Aorta (tissue), 5 donors: ENCODE results near the gene GBP4. TPM values are rescaled to one million over a fixed set of nuclear protein-coding genes. Genes with fewer than 3 reads are reported as not detected.

Source experiments
- ATAC-seq: fragments of 200-7000 bp; cut with Tn5 transposase; one replicate; pipeline ENCODE4 v1.9.1; 2022; ENCODE audit warnings: moderate library complexity; ENCODE audit not compliant: low FRiP score
- DNase-seq, 2 donors: peaks; one replicate each; pipeline ENCODE4 v3.0.0-alpha.2; 2020
- H3K27ac ChIP-seq, 2 donors: one replicate each; pipeline ENCODE4 v1.5.1; 2013; ENCODE audit warnings: low read length in 2 of 2, mild to moderate bottlenecking in 2 of 2, moderate library complexity in 2 of 2, control low read depth in 1 of 2, inconsistent platforms in 1 of 2, low read depth in 1 of 2
- H3K27me3 ChIP-seq, 2 donors: one replicate each; pipeline ENCODE4 v1.6.1; 2013; ENCODE audit warnings: control low read depth in 1 of 2, low read length in 1 of 2, mild to moderate bottlenecking in 1 of 2, moderate library complexity in 1 of 2; ENCODE audit not compliant: insufficient read depth in 2 of 2, control insufficient read depth in 1 of 2
- H3K36me3 ChIP-seq, 2 donors: one replicate each; pipeline ENCODE4 v1.6.1; 2013; ENCODE audit warnings: control low read depth in 1 of 2, low read length in 1 of 2, mild to moderate bottlenecking in 1 of 2; ENCODE audit not compliant: insufficient read depth in 2 of 2, control insufficient read depth in 1 of 2
- H3K4me1 ChIP-seq, 2 donors: one replicate each; pipeline ENCODE4 v1.6.1; 2013; ENCODE audit warnings: low read length in 2 of 2, control low read depth in 1 of 2, mild to moderate bottlenecking in 1 of 2, moderate library complexity in 1 of 2; ENCODE audit not compliant: insufficient read depth in 2 of 2, control insufficient read depth in 1 of 2
- H3K4me3 ChIP-seq, 2 donors: one replicate each; pipeline ENCODE4 v1.5.1; 2013; ENCODE audit warnings: low read length in 2 of 2, control low read depth in 1 of 2, mild to moderate bottlenecking in 1 of 2
- H3K9me3 ChIP-seq: one replicate; pipeline ENCODE4 v1.6.1; 2013; ENCODE audit warnings: mild to moderate bottlenecking, low read length; ENCODE audit not compliant: control insufficient read depth
- WGBS, 2 donors: extraction: QIAGEN DNeasy Blood & Tissue Kit; methylation state at CpG; one replicate each; pipeline ENCODE4 v1.1.7; 2013; 5-methylcytosine and 5-hydroxymethylcytosine counted together
- intact Hi-C, 2 donors: fragments of 100-400 bp; cut with DNase I; formaldehyde crosslinking; loops; one replicate each; pipeline versions ENCODE4 v1.14.2 to v1.15.0; 2022
- polyA plus RNA-seq, 2 donors: library from polyadenylated mRNA; stranded (reverse); fragments of 200-250 nt; gene quantifications; one replicate each; pipeline ENCODE4 v1.2.3, GENCODE V29; 2013
- total RNA-seq, 2 donors: library from RNA; stranded (reverse); fragmentation: NEBNext Ultra II Directional; extraction: Animal tissue kit (Norgen Biotek cat#: 25700); gene quantifications; one replicate each; pipeline ENCODE4 v1.2.1, GENCODE V29; 2021
- donor health status: healthy with polysubstance abuse.
- donor health status: Bipolar disorder and iron deficiency.
- donor health status: DM: no; HTN: no; CAD: no.
- donor health status: DM: no; HTN: no; CAD: no.
- donor health status: DM: yes; HTN: yes; CAD: no.

The GBP4 gene
- total and polyA plus RNA-seq, 4 donors = 1.4 to 17.7 (median 6.9) TPM

GRCh38 chr1:89175601-89176256 lies 23.0 kb downstream of the GBP4 start, which contains the start of gene GBP7:
Gene GBP7 (minus strand): TSS chr1:89176003. CDS start chr1:89171935, 4,068 bp downstream.
- Histone ChIP-seq H3K4me3 (no peak within 1 kb of the TSS), H3K36me3 (no peaks in the 10 kb centered on the region), H3K27ac (no peak within 1 kb of the TSS), H3K27me3 (no peaks in the 10 kb centered on the region), H3K4me1 (no peaks in the 10 kb centered on the region), H3K9me3 (no peaks in the 10 kb centered on the region)
- no peak for ATAC-seq
- DNase-seq = no peak
- intact Hi-C loops = loop anchor here in 1 of 2 donors (10.0 kb wide), 1 partner anchor 229 kb away; no protein-coding TSS in a partner anchor

- WGBS, 2 donors = 80 to 85% methylated on average over 3 of the region's 3 CpGs
- intact Hi-C loops = loop anchor here in 1 of 2 donors (10.0 kb wide), 1 partner anchor 230 kb away; no protein-coding TSS in a partner anchor
- Histone ChIP-seq H3K27ac (no peak overlapping the region), H3K27me3 (no peaks in the 10 kb centered on the region), H3K4me1 (no peaks in the 10 kb centered on the region), H3K4me3 (no peak overlapping the region), H3K9me3 (no peaks in the 10 kb centered on the region), H3K36me3 (no peaks in the 10 kb centered on the region)
- ATAC-seq = no peak
- no peak for DNase-seq
Measured at GRCh38 chr1:89174491-89174890, 24.3 kb downstream of the GBP4 start.

- WGBS, 2 donors = 66 to 89% methylated on average over 4 of the region's 4 CpGs
- Histone ChIP-seq H3K36me3 (no peaks in the 10 kb centered on the region), H3K4me1 (no peaks in the 10 kb centered on the region), H3K27ac (no peak overlapping the region), H3K27me3 (no peaks in the 10 kb centered on the region), H3K4me3 (no peak overlapping the region), H3K9me3 (no peaks in the 10 kb centered on the region)
- DNase-seq = no peak
- ATAC-seq = no peak
- intact Hi-C loops = loop anchor here in 1 of 2 donors (10.0 kb wide), 1 partner anchor 232 kb away; no protein-coding TSS in a partner anchor
Measured at GRCh38 chr1:89172468-89173143, 26.1 kb downstream of the GBP4 start.

GRCh38 chr1:89171067-89171438 lies 27.7 kb downstream of the GBP4 start:
- no peaks in the 10 kb centered on the region for H3K9me3 ChIP-seq
- ATAC-seq = no peak
- no peaks in the 10 kb centered on the region for H3K36me3 ChIP-seq
- no peak overlapping the region for H3K27ac ChIP-seq
- H3K27me3 ChIP-seq = no peaks in the 10 kb centered on the region
- intact Hi-C loops = loop anchor here in 1 of 2 donors (10.0 kb wide), 1 partner anchor 234 kb away; no protein-coding TSS in a partner anchor
- DNase-seq = no peak
- no peaks in the 10 kb centered on the region for H3K4me1 ChIP-seq
- H3K4me3 ChIP-seq = no peak overlapping the region

- DNase-seq (no peak), ATAC-seq (no peak)
- H3K9me3 ChIP-seq = no peaks in the 10 kb centered on the region
- H3K27me3 ChIP-seq = no peaks in the 10 kb centered on the region
- H3K4me3 ChIP-seq = no peak overlapping the region
- no peaks in the 10 kb centered on the region for H3K4me1 ChIP-seq
- intact Hi-C loops = loop anchor here in 1 of 2 donors (10.0 kb wide), 1 partner anchor 234 kb away; no protein-coding TSS in a partner anchor
- H3K36me3 ChIP-seq = no peaks in the 10 kb centered on the region
- no peak overlapping the region for H3K27ac ChIP-seq
- WGBS, 2 donors = 87% methylated on average over 4 of the region's 4 CpGs
Measured at GRCh38 chr1:89170170-89171066, 28.3 kb downstream of the GBP4 start.

GRCh38 chr1:89169166-89169565 lies 29.6 kb downstream of the GBP4 start:
- Histone ChIP-seq H3K27ac (no peak overlapping the region), H3K36me3 (no peaks in the 10 kb centered on the region), H3K9me3 (no peaks in the 10 kb centered on the region), H3K27me3 (no peaks in the 10 kb centered on the region), H3K4me3 (no peak overlapping the region), H3K4me1 (no peaks in the 10 kb centered on the region)
- intact Hi-C loops = no loop called here
- DNase-seq (no peak), ATAC-seq (no peak)
- 40 to 41% methylated on average over 2 of the region's 2 CpGs for WGBS, 2 donors

GRCh38 chr1:89167590-89168230 lies 31.0 kb downstream of the GBP4 start:
- no peaks in the 10 kb centered on the region for H3K27me3 ChIP-seq
- ATAC-seq (no peak), DNase-seq (no peak)
- no peaks in the 10 kb centered on the region for H3K4me1 ChIP-seq
- H3K36me3 ChIP-seq = no peaks in the 10 kb centered on the region
- intact Hi-C loops = no loop called here
- H3K9me3 ChIP-seq = no peaks in the 10 kb centered on the region
- 62 to 64% methylated on average over 2 of the region's 2 CpGs for WGBS, 2 donors
- H3K4me3 ChIP-seq = no peak overlapping the region
- H3K27ac ChIP-seq = no peak overlapping the region

- no peaks in the 10 kb centered on the region for H3K27me3 ChIP-seq
- ATAC-seq = no peak
- intact Hi-C loops = no loop called here
- DNase-seq = no peak
- 57 to 61% methylated on average over 1 of the region's 1 CpG for WGBS, 2 donors
- H3K27ac ChIP-seq = no peak overlapping the region
- H3K4me3 ChIP-seq = no peak overlapping the region
- no peaks in the 10 kb centered on the region for H3K36me3 ChIP-seq
- H3K4me1 ChIP-seq = no peaks in the 10 kb centered on the region
- H3K9me3 ChIP-seq = no peaks in the 10 kb centered on the region
Measured at GRCh38 chr1:89166705-89167104, 32.0 kb downstream of the GBP4 start.
